Astrocyte of the hippocampus (primary cell): ENCODE results near the gene SVOP.
"Not testable (repeated sequence)": the region's sequence is repeated elsewhere in the genome, so short reads cannot be mapped to it uniquely, and the experiment has no call there.

ENCODE experiments used
- DNase-seq: peaks from one replicate; pipeline ENCODE4 v3.0.0; 2011; ENCODE audit warnings: low read depth, low spot score

The SVOP gene

GRCh38 chr12:109033239-109034196 lies 12.7 kb upstream of the SVOP start:
- no peak for DNase-seq

- DNase-seq, result no peak
These were observed 8.5 kb upstream of the SVOP start for GRCh38 chr12:109029411-109029810.

GRCh38 chr12:109028624-109029023 lies 7.8 kb upstream of the SVOP start:
- not testable (repeated sequence) for DNase-seq

GRCh38 chr12:109027767-109028166 lies 6.9 kb upstream of the SVOP start:
- no peak for DNase-seq

GRCh38 chr12:109020146-109020795 lies 597 bp downstream of the SVOP start:
- no peak for DNase-seq

- DNase-seq, result no peak
These were observed 2.6 kb downstream of the SVOP start for GRCh38 chr12:109018296-109018695.

GRCh38 chr12:109016978-109017377 lies 3.9 kb downstream of the SVOP start:
- DNase-seq, result no peak

GRCh38 chr12:109016016-109016415 lies 4.9 kb downstream of the SVOP start:
- no peak for DNase-seq

GRCh38 chr12:109014984-109015765 lies 5.7 kb downstream of the SVOP start:
- DNase-seq, result no peak

GRCh38 chr12:109010259-109010658 lies 10.6 kb downstream of the SVOP start:
- DNase-seq, result no peak

GRCh38 chr12:109009766-109010165 lies 11.1 kb downstream of the SVOP start:
- no peak for DNase-seq

GRCh38 chr12:109004017-109004416 lies 16.9 kb downstream of the SVOP start:
- no peak for DNase-seq

GRCh38 chr12:108996320-108996719 lies 24.5 kb downstream of the SVOP start:
- DNase-seq, result no peak

GRCh38 chr12:108995370-108995992 lies 25.4 kb downstream of the SVOP start:
- DNase-seq, result no peak

GRCh38 chr12:108990103-108990502 lies 30.8 kb downstream of the SVOP start:
- DNase-seq, result not testable (repeated sequence)

- no peak for DNase-seq
These were observed 31.5 kb downstream of the SVOP start for GRCh38 chr12:108989376-108989775.

- no peak for DNase-seq
These were observed 35.1 kb downstream of the SVOP start for GRCh38 chr12:108985750-108986149.

- DNase-seq, result no peak
These were observed 37.6 kb downstream of the SVOP start for GRCh38 chr12:108983227-108983626.

- DNase-seq, result no peak
These were observed 38.1 kb downstream of the SVOP start for GRCh38 chr12:108982621-108983219.

GRCh38 chr12:108981835-108982234 lies 39.0 kb downstream of the SVOP start:
- no peak for DNase-seq
